ENCODE measurements around the gene AP4M1.
A peak's percentile ranks its signal among the peaks of the same experiment; 100 is the strongest.

Gene AP4M1

GRCh38 chr7:100082978-100083377 lies 18.5 kb upstream of the AP4M1 start:
- Histone ChIP-seq H3K4me1 (ENCODE audit: control extremely low read depth in 1 of 4, control insufficient read depth in 4 of 4, insufficient read depth in 4 of 4, low read length in 3 of 4) (peaks cover 11 to 31% (median 27%) of the 10 kb centered on the region in 4 experiments), H3K27me3 (replicated peaks in 2 of 5; ENCODE audit: control insufficient read depth in 4 of 5, insufficient read depth in 5 of 5, low read length in 4 of 5) (no peaks in the 10 kb centered on the region), H3K27ac (ENCODE audit: insufficient read depth in 1 of 2, low read depth in 1 of 2, low read length in 2 of 2, poor library complexity in 1 of 2, severe bottlenecking in 2 of 2) (peak overlapping the region in 1 of 2 experiments; percentile 76), H3K9me3 (ENCODE audit: control extremely low read depth in 1 of 5, control insufficient read depth in 4 of 5, insufficient read depth in 2 of 5, low read depth in 1 of 5, low read length in 4 of 5) (no peaks in the 10 kb centered on the region), H3K4me3 (ENCODE audit: control insufficient read depth in 1 of 7, extremely low read depth in 1 of 7, insufficient read depth in 4 of 7, low read depth in 2 of 7, low read length in 6 of 7) (peak overlapping the region in 5 of 7 experiments; percentile 44 to 99 (median 98)), H3K36me3 (ENCODE audit: control insufficient read depth in 4 of 4, insufficient read depth in 4 of 4, low read length in 3 of 4) (peaks cover 10 to 16% (median 13%) of the 10 kb centered on the region in 4 experiments)
- 83% methylated on average over 1 of the region's 4 CpGs for WGBS (ENCODE audit: insufficient coverage)
- CTCF ChIA-PET = interaction anchor here (0.9 to 1.3 kb wide), 5 partner anchors 8 to 676 kb away, joined by 3 to 5 read pairs (median 4); no protein-coding TSS in a partner anchor
- POLR2A ChIA-PET = interaction anchor here (0.6 to 1.4 kb wide), 6 partner anchors 9 to 48 kb away, joined by 4 to 13 read pairs (median 6); partner anchors contain the start of genes AP4M1 and MCM7
- DNase-seq = no peak

- Histone ChIP-seq H3K4me1 (ENCODE audit: control extremely low read depth in 1 of 4, control insufficient read depth in 4 of 4, insufficient read depth in 4 of 4, low read length in 3 of 4) (peaks cover 3 to 36% (median 29%) of the 10 kb centered on the region in 4 experiments), H3K9me3 (ENCODE audit: control extremely low read depth in 1 of 5, control insufficient read depth in 4 of 5, insufficient read depth in 2 of 5, low read depth in 1 of 5, low read length in 4 of 5) (no peaks in the 10 kb centered on the region), H3K36me3 (ENCODE audit: control insufficient read depth in 4 of 4, insufficient read depth in 4 of 4, low read length in 3 of 4) (peaks cover 0 to 4% (median 2%) of the 10 kb centered on the region in 4 experiments), H3K27ac (ENCODE audit: insufficient read depth in 1 of 2, low read depth in 1 of 2, low read length in 2 of 2, poor library complexity in 1 of 2, severe bottlenecking in 2 of 2) (no peak overlapping the region), H3K27me3 (replicated peaks in 2 of 5; ENCODE audit: control insufficient read depth in 4 of 5, insufficient read depth in 5 of 5, low read length in 4 of 5) (no peaks in the 10 kb centered on the region), H3K4me3 (ENCODE audit: control insufficient read depth in 1 of 7, extremely low read depth in 1 of 7, insufficient read depth in 4 of 7, low read depth in 2 of 7, low read length in 6 of 7) (no peak overlapping the region)
- 100% methylated on average over 1 of the region's 3 CpGs for WGBS (ENCODE audit: insufficient coverage)
- CTCF ChIA-PET = interaction anchor here (1.2 to 2.2 kb wide), 3 partner anchors 8 to 46 kb away, joined by 4 to 9 read pairs (median 7); partner anchors contain the start of genes AP4M1 and MCM7
- POLR2A ChIA-PET = no interaction called here
- no peak for DNase-seq
Measured at GRCh38 chr7:100085515-100085914, 15.9 kb upstream of the AP4M1 start.

GRCh38 chr7:100087055-100087750 lies 14.2 kb upstream of the AP4M1 start:
- no peak for DNase-seq
- peaks cover 3 to 29% (median 22%) of the 10 kb centered on the region in 4 experiments for H3K4me1 ChIP-seq (ENCODE audit: control extremely low read depth in 1 of 4, control insufficient read depth in 4 of 4, insufficient read depth in 4 of 4, low read length in 3 of 4)
- CTCF ChIA-PET = interaction anchor here (0.8 to 2.1 kb wide), 2 partner anchors 13 to 44 kb away, joined by 5 to 6 read pairs; no protein-coding TSS in a partner anchor

GRCh38 chr7:100088095-100088620 lies 13.3 kb upstream of the AP4M1 start:
- 90% methylated on average over 3 of the region's 11 CpGs for WGBS (ENCODE audit: insufficient coverage)
- Histone ChIP-seq H3K9me3 (ENCODE audit: control extremely low read depth in 1 of 5, control insufficient read depth in 4 of 5, insufficient read depth in 2 of 5, low read depth in 1 of 5, low read length in 4 of 5) (no peaks in the 10 kb centered on the region), H3K4me3 (ENCODE audit: control insufficient read depth in 1 of 7, extremely low read depth in 1 of 7, insufficient read depth in 4 of 7, low read depth in 2 of 7, low read length in 6 of 7) (peak overlapping the region in 6 of 7 experiments; percentile 84 to 90 (median 86)), H3K27ac (ENCODE audit: insufficient read depth in 1 of 2, low read depth in 1 of 2, low read length in 2 of 2, poor library complexity in 1 of 2, severe bottlenecking in 2 of 2) (peak overlapping the region; percentile 77 to 89), H3K36me3 (ENCODE audit: control insufficient read depth in 4 of 4, insufficient read depth in 4 of 4, low read length in 3 of 4) (peaks cover 3 to 30% (median 24%) of the 10 kb centered on the region in 4 experiments), H3K27me3 (replicated peaks in 2 of 5; ENCODE audit: control insufficient read depth in 4 of 5, insufficient read depth in 5 of 5, low read length in 4 of 5) (no peaks in the 10 kb centered on the region), H3K4me1 (ENCODE audit: control extremely low read depth in 1 of 4, control insufficient read depth in 4 of 4, insufficient read depth in 4 of 4, low read length in 3 of 4) (peaks cover 0 to 20% (median 15%) of the 10 kb centered on the region in 4 experiments)
- ChIA-PET POLR2A (interaction anchor here (0.9 to 1.6 kb wide), 2 partner anchors 12 to 13 kb away, joined by 5 read pairs; partner anchors contain the start of gene AP4M1), CTCF (interaction anchor here (1.0 to 2.1 kb wide), 3 partner anchors 13 to 43 kb away, joined by 3 to 6 read pairs (median 6); partner anchors contain the start of genes AP4M1 and MCM7)
- DNase-seq = no peak

More at GRCh38 chr7:100087055-100087750, 14.2 kb upstream of the AP4M1 start:
- H3K36me3 ChIP-seq (ENCODE audit: control insufficient read depth in 4 of 4, insufficient read depth in 4 of 4, low read length in 3 of 4) = peaks cover 3 to 20% (median 15%) of the 10 kb centered on the region in 4 experiments
- no peak overlapping the region for H3K27ac ChIP-seq (ENCODE audit: insufficient read depth in 1 of 2, low read depth in 1 of 2, low read length in 2 of 2, poor library complexity in 1 of 2, severe bottlenecking in 2 of 2)
- WGBS (ENCODE audit: insufficient coverage) = 98% methylated on average over 8 of the region's 10 CpGs
- H3K27me3 ChIP-seq (replicated peaks in 2 of 5; ENCODE audit: control insufficient read depth in 4 of 5, insufficient read depth in 5 of 5, low read length in 4 of 5) = no peaks in the 10 kb centered on the region
- H3K9me3 ChIP-seq (ENCODE audit: control extremely low read depth in 1 of 5, control insufficient read depth in 4 of 5, insufficient read depth in 2 of 5, low read depth in 1 of 5, low read length in 4 of 5) = no peaks in the 10 kb centered on the region
- H3K4me3 ChIP-seq (ENCODE audit: control insufficient read depth in 1 of 7, extremely low read depth in 1 of 7, insufficient read depth in 4 of 7, low read depth in 2 of 7, low read length in 6 of 7) = no peak overlapping the region
- POLR2A ChIA-PET = no interaction called here

- H3K27ac ChIP-seq (ENCODE audit: insufficient read depth in 1 of 2, low read depth in 1 of 2, low read length in 2 of 2, poor library complexity in 1 of 2, severe bottlenecking in 2 of 2) = peak within 1 kb of the TSS; percentile 77 to 89
- WGBS (ENCODE audit: insufficient coverage) = 0% methylated on average over 61 of the region's 68 CpGs
- H3K27me3 ChIP-seq (replicated peaks in 2 of 5; ENCODE audit: control insufficient read depth in 4 of 5, insufficient read depth in 5 of 5, low read length in 4 of 5) = no peaks in the 10 kb centered on the region
- peaks cover 0 to 20% (median 13%) of the 10 kb centered on the region in 4 experiments for H3K4me1 ChIP-seq (ENCODE audit: control extremely low read depth in 1 of 4, control insufficient read depth in 4 of 4, insufficient read depth in 4 of 4, low read length in 3 of 4)
- ChIA-PET CTCF (interaction anchor here (1.0 to 2.1 kb wide), 3 partner anchors 12 to 42 kb away, joined by 3 to 6 read pairs (median 6); partner anchors contain the start of genes AP4M1 and MCM7), POLR2A (interaction anchor here (0.9 to 1.6 kb wide), 2 partner anchors 12 to 13 kb away, joined by 5 read pairs; partner anchors contain the start of gene AP4M1)
- H3K4me3 ChIP-seq (ENCODE audit: control insufficient read depth in 1 of 7, extremely low read depth in 1 of 7, insufficient read depth in 4 of 7, low read depth in 2 of 7, low read length in 6 of 7) = peak within 1 kb of the TSS; percentile 83 to 90 (median 85)
- peak; percentile 72 to 80 (median 77) for DNase-seq
- H3K36me3 ChIP-seq (ENCODE audit: control insufficient read depth in 4 of 4, insufficient read depth in 4 of 4, low read length in 3 of 4) = peaks cover 3 to 37% (median 31%) of the 10 kb centered on the region in 4 experiments
- H3K9me3 ChIP-seq (ENCODE audit: control extremely low read depth in 1 of 5, control insufficient read depth in 4 of 5, insufficient read depth in 2 of 5, low read depth in 1 of 5, low read length in 4 of 5) = no peaks in the 10 kb centered on the region
Measured at GRCh38 chr7:100088621-100089457, 12.6 kb upstream of the AP4M1 start, which contains the start of gene COPS6. TSS of gene COPS6 (plus strand) at chr7:100088969. CDS start at chr7:100088991, 22 bp downstream.

GRCh38 chr7:100089458-100090196 lies 11.8 kb upstream of the AP4M1 start:
- H3K36me3 ChIP-seq (ENCODE audit: control insufficient read depth in 4 of 4, insufficient read depth in 4 of 4, low read length in 3 of 4) = peaks cover 7 to 45% (median 38%) of the 10 kb centered on the region in 4 experiments
- H3K27me3 ChIP-seq (replicated peaks in 2 of 5; ENCODE audit: control insufficient read depth in 4 of 5, insufficient read depth in 5 of 5, low read length in 4 of 5) = no peaks in the 10 kb centered on the region
- 69% methylated on average over 3 of the region's 7 CpGs for WGBS (ENCODE audit: insufficient coverage)
- POLR2A ChIA-PET = interaction anchor here (0.7 to 1.6 kb wide), 3 partner anchors 11 to 549 kb away, joined by 3 to 5 read pairs (median 4); no protein-coding TSS in a partner anchor
- no peak for DNase-seq
- H3K27ac ChIP-seq (ENCODE audit: insufficient read depth in 1 of 2, low read depth in 1 of 2, low read length in 2 of 2, poor library complexity in 1 of 2, severe bottlenecking in 2 of 2) = peak overlapping the region; percentile 66 to 89
- CTCF ChIA-PET = interaction anchor here (0.6 to 1.3 kb wide), 3 partner anchors 11 to 42 kb away, joined by 3 to 6 read pairs (median 4); partner anchors contain the start of genes AP4M1 and MCM7
- peaks cover 0 to 20% (median 13%) of the 10 kb centered on the region in 4 experiments for H3K4me1 ChIP-seq (ENCODE audit: control extremely low read depth in 1 of 4, control insufficient read depth in 4 of 4, insufficient read depth in 4 of 4, low read length in 3 of 4)
- H3K9me3 ChIP-seq (ENCODE audit: control extremely low read depth in 1 of 5, control insufficient read depth in 4 of 5, insufficient read depth in 2 of 5, low read depth in 1 of 5, low read length in 4 of 5) = no peaks in the 10 kb centered on the region
- H3K4me3 ChIP-seq (ENCODE audit: control insufficient read depth in 1 of 7, extremely low read depth in 1 of 7, insufficient read depth in 4 of 7, low read depth in 2 of 7, low read length in 6 of 7) = peak overlapping the region; percentile 83 to 90 (median 85)
